ENCODE data around the gene CACNA1G. TPM values are rescaled to one million over a fixed set of nuclear protein-coding genes. Genes with fewer than 3 reads are reported as not detected.

Gene CACNA1G
- total and polyA plus RNA-seq, 2 donors = 0.15 to 6.6 TPM

DNA sequence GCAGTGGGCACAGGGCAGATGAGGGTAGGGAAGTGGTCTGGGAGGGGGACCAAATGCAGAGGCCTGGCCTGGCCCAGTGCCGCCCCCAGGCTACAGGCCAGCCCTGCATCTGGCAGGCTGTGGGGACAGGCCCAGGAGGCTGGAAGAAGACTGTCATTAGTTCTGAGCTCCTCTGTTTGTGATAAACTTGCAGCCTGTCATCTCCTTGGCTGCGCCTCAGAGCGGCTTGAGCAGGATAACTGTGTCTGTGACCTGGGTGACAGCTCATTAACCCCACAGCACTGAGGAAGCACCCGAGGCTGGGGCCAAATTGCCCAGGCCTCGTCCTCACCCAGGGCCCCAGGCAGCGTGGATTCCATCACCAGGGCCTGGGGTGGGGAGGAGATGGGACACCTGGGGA lies 98.1 kb downstream of the CACNA1G start:
- 56% methylated on average over 6 of the region's 6 CpGs for WGBS
- Histone ChIP-seq H3K4me3 (ENCODE audit: low read depth, low read length) (no peak overlapping the region), H3K4me1 (ENCODE audit: insufficient read depth) (no peaks in the 10 kb centered on the region), H3K36me3 (ENCODE audit: insufficient read depth) (no peaks in the 10 kb centered on the region), H3K27ac (ENCODE audit: low read depth) (no peak overlapping the region)
- DNase-seq (ENCODE audit: extremely low spot score) = no peak

DNA sequence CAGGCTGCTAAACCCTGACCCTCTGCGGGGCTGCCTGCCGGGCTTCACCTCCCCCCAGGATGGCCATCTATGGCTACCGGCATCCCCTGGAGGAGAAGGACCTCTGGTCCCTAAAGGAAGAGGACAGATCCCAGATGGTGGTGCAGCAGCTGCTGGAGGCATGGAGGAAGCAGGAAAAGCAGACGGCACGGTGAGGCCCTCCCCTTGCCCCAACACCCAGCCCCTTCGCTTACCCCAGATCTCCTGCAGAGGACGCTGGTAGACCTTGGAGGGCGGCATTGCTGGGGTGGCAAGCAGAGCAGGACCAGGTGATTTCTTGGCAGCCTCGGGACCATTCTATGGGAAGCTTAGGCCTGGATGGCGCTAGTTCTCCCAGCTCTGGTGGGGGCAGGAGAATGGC lies 98.7 kb downstream of the CACNA1G start:
- Histone ChIP-seq H3K36me3 (ENCODE audit: insufficient read depth) (no peaks in the 10 kb centered on the region), H3K4me1 (ENCODE audit: insufficient read depth) (no peaks in the 10 kb centered on the region), H3K27ac (ENCODE audit: low read depth) (no peak overlapping the region), H3K4me3 (ENCODE audit: low read depth, low read length) (no peak overlapping the region)
- DNase-seq (ENCODE audit: extremely low spot score) = no peak
- WGBS = 77% methylated on average over 10 of the region's 10 CpGs

DNA sequence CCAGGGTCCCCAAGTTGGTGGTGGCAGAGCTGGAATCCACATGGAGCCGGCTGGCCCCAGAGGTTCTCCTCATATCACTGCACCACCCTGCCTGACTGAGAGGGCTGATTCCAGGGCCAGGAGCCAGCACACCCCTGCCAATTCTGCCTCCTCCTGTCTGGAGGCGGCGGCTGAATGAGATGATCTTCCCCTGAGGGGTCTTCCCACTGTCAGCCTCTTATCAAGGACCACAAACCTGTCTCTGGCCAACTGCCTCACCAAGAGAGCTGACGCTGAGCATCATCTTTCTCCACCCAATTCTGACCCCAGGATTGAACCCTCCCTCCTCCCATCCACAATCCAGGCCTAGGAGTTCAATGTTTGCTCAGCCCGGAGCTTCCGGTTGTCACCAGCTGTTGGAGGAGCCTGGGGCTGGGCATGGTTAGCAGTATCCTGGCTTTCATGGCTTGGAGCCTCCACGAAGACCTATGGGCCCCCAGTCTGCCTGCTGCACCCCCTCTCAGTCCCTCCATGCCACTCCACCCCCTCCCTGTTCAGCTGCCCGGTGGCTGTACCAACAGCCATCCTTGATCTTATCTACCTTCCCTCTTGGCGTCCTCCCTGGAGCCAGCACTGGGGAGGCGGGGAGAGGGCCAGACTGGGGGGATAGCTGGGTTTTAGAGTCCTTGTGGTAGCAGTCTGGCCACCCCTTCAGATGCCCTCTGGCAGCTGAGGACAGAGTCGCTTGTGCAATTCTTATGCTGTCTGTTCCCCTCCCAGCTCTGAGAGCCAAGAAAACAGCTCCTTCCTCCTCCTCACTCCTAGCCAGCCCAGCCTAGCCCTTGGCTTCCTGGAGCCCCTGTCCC lies 99.7 kb downstream of the CACNA1G start:
- H3K4me3 ChIP-seq (ENCODE audit: low read depth, low read length) = no peak overlapping the region
- peak overlapping the region; percentile 40 for H3K27ac ChIP-seq (ENCODE audit: low read depth)
- no peaks in the 10 kb centered on the region for H3K4me1 ChIP-seq (ENCODE audit: insufficient read depth)
- WGBS = 58% methylated on average over 11 of the region's 11 CpGs
- DNase-seq (ENCODE audit: extremely low spot score) = no peak
- H3K36me3 ChIP-seq (ENCODE audit: insufficient read depth) = no peaks in the 10 kb centered on the region

- 87% methylated on average over 10 of the region's 10 CpGs for WGBS
- DNase-seq (ENCODE audit: extremely low spot score) = no peak
- H3K4me3 ChIP-seq (ENCODE audit: low read depth, low read length) = no peak overlapping the region
These were observed 100.4 kb downstream of the CACNA1G start for GRCh38 chr17:50660887-50661345.

GRCh38 chr17:50661348-50661747 lies 100.8 kb downstream of the CACNA1G start:
- no peaks in the 10 kb centered on the region for H3K36me3 ChIP-seq (ENCODE audit: insufficient read depth)
- no peak for DNase-seq (ENCODE audit: extremely low spot score)
- H3K27ac ChIP-seq (ENCODE audit: low read depth) = peak overlapping the region; percentile 40
- WGBS = 93% methylated on average over 5 of the region's 5 CpGs
- H3K4me3 ChIP-seq (ENCODE audit: low read depth, low read length) = no peak overlapping the region
- no peaks in the 10 kb centered on the region for H3K4me1 ChIP-seq (ENCODE audit: insufficient read depth)

More at GRCh38 chr17:50660887-50661345, 100.4 kb downstream of the CACNA1G start:
- Histone ChIP-seq H3K4me1 (ENCODE audit: insufficient read depth) (no peaks in the 10 kb centered on the region), H3K36me3 (ENCODE audit: insufficient read depth) (no peaks in the 10 kb centered on the region), H3K27ac (ENCODE audit: low read depth) (peak overlapping the region; percentile 40)

DNA sequence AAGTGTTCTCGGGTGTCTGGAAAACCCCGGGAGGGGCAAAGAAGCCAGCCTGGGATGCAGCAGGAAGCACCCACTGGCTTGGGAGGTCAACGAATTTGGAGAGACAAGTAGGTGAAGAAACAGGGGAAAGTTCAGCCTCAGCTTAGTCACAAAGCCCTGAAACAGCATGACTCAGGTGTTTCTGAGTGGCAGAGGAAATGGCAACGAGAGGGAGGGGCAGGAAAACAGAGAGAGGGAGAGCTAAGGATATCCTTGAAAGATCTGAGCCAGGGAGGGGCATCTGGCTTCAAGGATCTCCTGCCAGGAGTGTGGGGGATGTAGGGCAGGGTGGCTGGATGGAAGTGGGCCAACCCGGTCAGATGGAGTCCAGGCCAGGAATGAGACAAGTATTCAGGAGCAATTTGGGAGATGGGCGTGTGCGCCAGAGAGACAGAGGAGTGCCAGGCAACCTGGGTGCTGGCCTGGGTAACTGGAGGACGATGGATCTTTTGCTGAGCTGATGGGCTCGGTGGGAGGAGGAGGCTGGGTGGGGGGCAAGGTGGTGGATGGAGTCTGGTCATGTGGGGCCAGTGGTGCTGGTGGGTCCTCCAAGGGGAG lies 101.4 kb downstream of the CACNA1G start:
- Histone ChIP-seq H3K4me1 (ENCODE audit: insufficient read depth) (no peaks in the 10 kb centered on the region), H3K4me3 (ENCODE audit: low read depth, low read length) (no peak overlapping the region), H3K36me3 (ENCODE audit: insufficient read depth) (no peaks in the 10 kb centered on the region), H3K27ac (ENCODE audit: low read depth) (no peak overlapping the region)
- WGBS = 63% methylated on average over 9 of the region's 9 CpGs
- DNase-seq (ENCODE audit: extremely low spot score) = no peak

- H3K4me1 ChIP-seq (ENCODE audit: insufficient read depth) = no peaks in the 10 kb centered on the region
- H3K27ac ChIP-seq (ENCODE audit: low read depth) = no peak overlapping the region
- DNase-seq (ENCODE audit: extremely low spot score) = no peak
- H3K36me3 ChIP-seq (ENCODE audit: insufficient read depth) = no peaks in the 10 kb centered on the region
- no peak overlapping the region for H3K4me3 ChIP-seq (ENCODE audit: low read depth, low read length)
- WGBS = 95% methylated on average over 9 of the region's 9 CpGs
These were observed 102.2 kb downstream of the CACNA1G start for GRCh38 chr17:50662632-50663225.

- Histone ChIP-seq H3K36me3 (ENCODE audit: insufficient read depth) (no peaks in the 10 kb centered on the region), H3K27ac (ENCODE audit: low read depth) (no peak overlapping the region), H3K4me1 (ENCODE audit: insufficient read depth) (no peaks in the 10 kb centered on the region), H3K4me3 (ENCODE audit: low read depth, low read length) (no peak overlapping the region)
- 90% methylated on average over 10 of the region's 10 CpGs for WGBS
- no peak for DNase-seq (ENCODE audit: extremely low spot score)
These were observed 103.4 kb downstream of the CACNA1G start for GRCh38 chr17:50663812-50664374.

GRCh38 chr17:50664788-50665458 lies 104.4 kb downstream of the CACNA1G start:
- Histone ChIP-seq H3K4me3 (ENCODE audit: low read depth, low read length) (no peak overlapping the region), H3K36me3 (ENCODE audit: insufficient read depth) (no peaks in the 10 kb centered on the region), H3K27ac (ENCODE audit: low read depth) (no peak overlapping the region), H3K4me1 (ENCODE audit: insufficient read depth) (no peaks in the 10 kb centered on the region)
- DNase-seq (ENCODE audit: extremely low spot score) = no peak
- WGBS = 90% methylated on average over 12 of the region's 12 CpGs

GRCh38 chr17:50665838-50666237 lies 105.3 kb downstream of the CACNA1G start:
- DNase-seq (ENCODE audit: extremely low spot score) = no peak
- no peak overlapping the region for H3K27ac ChIP-seq (ENCODE audit: low read depth)
- H3K4me3 ChIP-seq (ENCODE audit: low read depth, low read length) = no peak overlapping the region
- H3K36me3 ChIP-seq (ENCODE audit: insufficient read depth) = no peaks in the 10 kb centered on the region
- H3K4me1 ChIP-seq (ENCODE audit: insufficient read depth) = no peaks in the 10 kb centered on the region
- WGBS = 88% methylated on average over 5 of the region's 5 CpGs

DNA sequence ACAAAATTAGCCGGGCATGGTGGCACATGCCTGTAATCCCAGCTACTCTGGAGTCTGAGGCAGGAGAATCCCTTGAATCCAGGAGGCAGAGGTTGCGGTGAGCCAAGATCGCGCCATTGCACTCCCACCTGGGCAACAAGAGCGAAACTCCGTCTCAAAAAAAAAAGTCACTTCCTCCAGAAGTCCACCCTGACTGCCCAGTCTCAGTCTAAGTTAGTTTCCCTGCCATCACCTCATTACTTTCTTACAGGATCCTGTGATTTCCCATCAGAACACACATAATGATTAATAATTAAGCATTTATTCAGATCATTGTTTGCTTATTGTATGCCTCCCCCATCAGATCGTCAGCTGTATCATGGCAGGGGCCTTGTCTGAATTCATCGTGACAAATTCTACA lies 105.8 kb downstream of the CACNA1G start:
- WGBS = 94% methylated on average over 8 of the region's 8 CpGs
- DNase-seq (ENCODE audit: extremely low spot score) = no peak
- Histone ChIP-seq H3K36me3 (ENCODE audit: insufficient read depth) (no peaks in the 10 kb centered on the region), H3K4me1 (ENCODE audit: insufficient read depth) (no peaks in the 10 kb centered on the region), H3K4me3 (ENCODE audit: low read depth, low read length) (no peak overlapping the region), H3K27ac (ENCODE audit: low read depth) (no peak overlapping the region)

- Histone ChIP-seq H3K36me3 (ENCODE audit: insufficient read depth) (no peaks in the 10 kb centered on the region), H3K4me1 (ENCODE audit: insufficient read depth) (no peaks in the 10 kb centered on the region), H3K4me3 (ENCODE audit: low read depth, low read length) (no peak overlapping the region), H3K27ac (ENCODE audit: low read depth) (no peak overlapping the region)
- DNase-seq (ENCODE audit: extremely low spot score) = no peak
- 96% methylated on average over 14 of the region's 14 CpGs for WGBS
These were observed 106.9 kb downstream of the CACNA1G start for GRCh38 chr17:50667259-50668024.

Measured in urinary bladder (tissue), 4 donors.